CD4-positive, alpha-beta memory T cell (primary cell): Measurements from ENCODE around the gene ZSCAN5A. TPM values are rescaled to one million over a fixed set of nuclear protein-coding genes. Genes with fewer than 3 reads are reported as not detected.

Experiments used
- CTCF ChIA-PET: fragments of 350-600 bp; sonication (Branson Sonifier 250); formaldehyde crosslinking; loops from one replicate; lab custom pipeline; 2021; ENCODE audit warnings: inconsistent platforms; ENCODE audit not compliant: partially characterized antibody; lab: Charles Lee
- POLR2A ChIA-PET: fragments of 350-600 bp; sonication (Branson Sonifier 250); formaldehyde crosslinking; loops from one replicate; lab custom pipeline; 2021; ENCODE audit not compliant: partially characterized antibody; lab: Charles Lee
- DNase-seq, 5 donors: peaks; one replicate each; pipeline versions ENCODE4 v3.0.0 to v3.0.0-alpha.2; 2020 to 2022; ENCODE audit warnings: mixed read lengths in 1 of 5
- H3K27ac ChIP-seq: one replicate; pipeline ENCODE4 v1.7.0; 2013; ENCODE audit warnings: low read depth, low read length
- H3K27me3 ChIP-seq: 2 replicates; pipeline ENCODE4 v1.7.0; 2013; ENCODE audit warnings: mild to moderate bottlenecking, low read length, moderate library complexity; ENCODE audit not compliant: insufficient read depth
- H3K36me3 ChIP-seq: 2 replicates; pipeline ENCODE4 v1.7.0; 2013; ENCODE audit warnings: mild to moderate bottlenecking, low read length, moderate library complexity; ENCODE audit not compliant: insufficient read depth
- H3K4me1 ChIP-seq: 2 replicates; pipeline ENCODE4 v1.7.0; 2013; ENCODE audit warnings: mild to moderate bottlenecking, low read length, moderate library complexity; ENCODE audit not compliant: insufficient read depth
- H3K4me3 ChIP-seq, 2 donors: one replicate each; pipeline ENCODE4 v1.7.0; 2013; ENCODE audit warnings: low read length in 2 of 2, mild to moderate bottlenecking in 1 of 2
- H3K9me3 ChIP-seq, 2 donors: one replicate each; pipeline ENCODE4 v1.7.0; 2013; ENCODE audit warnings: low read length in 2 of 2, control low read depth in 1 of 2; ENCODE audit not compliant: control insufficient read depth in 1 of 2
- H3K27ac Mint-ChIP-seq, 7 donors: one replicate each; pipeline ENCODE4 v1.8.0; 2020 to 2021; ENCODE audit warnings: mixed read lengths in 7 of 7, mild to moderate bottlenecking in 6 of 7, inconsistent platforms in 3 of 7, moderate library complexity in 3 of 7
- H3K27me3 Mint-ChIP-seq, 2 donors: one replicate each; pipeline ENCODE4 v1.8.0; 2020 to 2021; ENCODE audit warnings: mixed read lengths in 2 of 2
- H3K36me3 Mint-ChIP-seq, 2 donors: one replicate each; pipeline ENCODE4 v1.8.0; 2020 to 2021; ENCODE audit warnings: mixed read lengths in 2 of 2, inconsistent platforms in 1 of 2, mild to moderate bottlenecking in 1 of 2
- H3K4me1 Mint-ChIP-seq, 4 donors: one replicate each; pipeline ENCODE4 v1.8.0; 2020 to 2021; ENCODE audit warnings: mixed read lengths in 4 of 4, mild to moderate bottlenecking in 1 of 4
- H3K4me3 Mint-ChIP-seq, 8 donors: one replicate each; pipeline ENCODE4 v1.8.0; 2020 to 2021; ENCODE audit warnings: mixed read lengths in 8 of 8, mild to moderate bottlenecking in 7 of 8, moderate library complexity in 6 of 8, inconsistent platforms in 3 of 8
- H3K9me3 Mint-ChIP-seq, 8 donors: one replicate each; pipeline ENCODE4 v1.8.0; 2020 to 2021; ENCODE audit warnings: mixed read lengths in 8 of 8, mild to moderate bottlenecking in 5 of 8, inconsistent platforms in 3 of 8, moderate library complexity in 1 of 8
- intact Hi-C: fragments of 100-400 bp; cut with micrococcal nuclease; formaldehyde crosslinking; loops from one replicate; pipeline ENCODE4 v1.15.1; 2023
- polyA plus RNA-seq, 2 donors: library from polyadenylated mRNA; unstranded; fragments of 300-500 nt; fragmentation: Illumina TruSeq; gene quantifications; one replicate each; pipeline ENCODE4 v1.2.3, GENCODE V29; 2021
- total RNA-seq, 2 experiments: library from RNA; stranded (reverse); gene quantifications; one replicate each; pipeline ENCODE4 v1.2.3, GENCODE V29; 2021

ZSCAN5A gene, protein sequence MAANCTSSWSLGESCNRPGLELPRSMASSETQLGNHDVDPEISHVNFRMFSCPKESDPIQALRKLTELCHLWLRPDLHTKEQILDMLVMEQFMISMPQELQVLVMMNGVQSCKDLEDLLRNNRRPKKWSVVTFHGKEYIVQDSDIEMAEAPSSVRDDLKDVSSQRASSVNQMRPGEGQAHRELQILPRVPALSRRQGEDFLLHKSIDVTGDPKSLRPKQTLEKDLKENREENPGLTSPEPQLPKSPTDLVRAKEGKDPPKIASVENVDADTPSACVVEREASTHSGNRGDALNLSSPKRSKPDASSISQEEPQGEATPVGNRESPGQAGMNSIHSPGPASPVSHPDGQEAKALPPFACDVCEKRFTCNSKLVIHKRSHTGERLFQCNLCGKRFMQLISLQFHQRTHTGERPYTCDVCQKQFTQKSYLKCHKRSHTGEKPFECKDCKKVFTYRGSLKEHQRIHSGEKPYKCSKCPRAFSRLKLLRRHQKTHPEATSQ
- 10 to 100 TPM; 12.2 to 14.6 TPM for total RNA-seq
- polyA plus RNA-seq: 1 to 10 TPM; 9.7 to 9.8 TPM

DNA sequence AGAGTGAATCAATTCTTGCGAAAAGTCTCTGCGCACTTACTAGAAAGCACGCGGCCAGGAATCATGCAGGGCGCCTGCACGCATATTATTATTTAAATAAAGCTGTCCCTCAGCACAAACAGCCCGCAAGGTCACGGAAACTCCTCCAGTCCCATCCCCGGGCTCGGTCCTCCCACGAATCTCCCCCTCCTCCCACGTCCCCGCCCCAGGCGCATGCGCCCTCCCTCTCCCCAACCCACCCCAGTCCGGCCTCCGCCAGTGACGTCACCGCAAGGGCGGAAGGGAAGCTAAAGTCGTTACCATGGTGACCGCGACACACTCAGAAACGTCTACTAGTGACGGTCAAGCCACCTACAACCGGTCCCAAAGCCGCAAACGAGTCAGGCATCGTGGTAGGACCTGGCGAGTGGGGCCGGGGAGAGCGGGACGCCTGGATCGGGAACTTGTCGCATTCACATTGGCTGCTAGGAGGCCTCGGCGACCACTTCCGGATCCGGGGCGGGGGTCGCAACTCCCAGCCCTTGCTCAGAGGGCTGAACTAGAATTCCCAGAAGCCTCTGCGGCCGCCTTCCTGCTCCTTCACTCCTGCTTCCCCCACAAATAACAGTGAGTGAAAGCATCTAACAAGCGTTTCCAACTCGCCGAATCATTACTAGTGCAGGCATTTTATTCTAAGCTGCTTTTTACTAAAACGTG is at the start of gene ZSCAN5A:
TSS of gene ZSCAN5A (minus strand) at position 459 of the 696 bp plus-strand sequence. CDS start 89,793 bp downstream, outside the sequence.
- Histone ChIP-seq H3K27ac (peak within 1 kb of the TSS; percentile 95), H3K36me3 (no peaks in the 10 kb centered on the region), H3K27me3 (no peaks in the 10 kb centered on the region), H3K9me3 (no peaks in the 10 kb centered on the region), H3K4me1 (peaks cover 14% of the 10 kb centered on the region), H3K4me3 (peak within 1 kb of the TSS; percentile 54 to 98)
- H3K27me3 Mint-ChIP-seq: no peaks in the 10 kb centered on the region
- H3K36me3 Mint-ChIP-seq: peaks cover 14 to 25% of the 10 kb centered on the region in 2 donors
- peak within 1 kb of the TSS; percentile 88 to 96 (median 92) for H3K4me3 Mint-ChIP-seq
- intact Hi-C loops: loop anchor here (1.0 to 2.0 kb wide), 5 partner anchors 79 to 926 kb away; partner anchors contain the start of genes ZFP28, ZNF444, ZNF582 and ZNF787
- POLR2A ChIA-PET: interaction anchor here (0.6 to 1.9 kb wide), 8 partner anchors 14 to 280 kb away, joined by 3 to 6 read pairs (median 4); partner anchors contain the start of genes ZNF582, ZNF71 and ZNF787
- no peaks in the 10 kb centered on the region for H3K9me3 Mint-ChIP-seq
- CTCF ChIA-PET: interaction anchor here (0.9 to 2.1 kb wide), 4 partner anchors 20 to 141 kb away, joined by 3 to 5 read pairs (median 4); no protein-coding TSS in a partner anchor
- peak within 1 kb of the TSS; percentile 96 to 99 (median 98) for H3K27ac Mint-ChIP-seq
- peaks cover 6 to 32% (median 22%) of the 10 kb centered on the region in 4 donors for H3K4me1 Mint-ChIP-seq
- DNase-seq: peak; percentile 98 to 100 (median 99)

DNA sequence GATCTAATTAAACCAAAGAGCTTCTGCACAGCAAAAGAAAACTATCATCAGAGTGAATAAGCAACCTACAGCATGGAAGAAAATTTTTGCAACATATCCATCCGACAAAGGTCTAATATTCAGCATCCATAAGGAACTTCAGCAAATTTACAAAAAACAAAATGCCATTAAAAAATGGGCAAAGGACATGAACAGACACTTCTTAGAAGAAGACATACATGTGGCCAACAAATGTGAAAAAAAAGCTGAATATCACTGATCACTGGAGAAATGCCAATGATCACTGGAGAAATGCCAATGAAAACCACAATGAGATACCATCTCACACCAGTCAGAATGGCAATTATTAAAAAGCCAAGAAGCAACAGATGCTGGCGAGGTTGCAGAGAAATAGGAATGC is 46.2 kb upstream of the ZSCAN5A start:
- H3K27ac ChIP-seq: no peak overlapping the region
- DNase-seq: no peak
- H3K27me3 Mint-ChIP-seq: peaks cover 0 to 4% of the 10 kb centered on the region in 2 donors
- H3K36me3 ChIP-seq: no peaks in the 10 kb centered on the region
- no peak overlapping the region for H3K4me3 ChIP-seq
- intact Hi-C loops: no loop called here
- peaks cover 2 to 76% (median 58%) of the 10 kb centered on the region in 8 donors for H3K9me3 Mint-ChIP-seq
- CTCF ChIA-PET: no interaction called here
- H3K27ac Mint-ChIP-seq: no peak overlapping the region
- peaks cover 25 to 28% of the 10 kb centered on the region in 2 donors for H3K36me3 Mint-ChIP-seq
- H3K9me3 ChIP-seq: no peaks in the 10 kb centered on the region
- no peak overlapping the region for H3K4me3 Mint-ChIP-seq
- POLR2A ChIA-PET: no interaction called here
- no peaks in the 10 kb centered on the region for H3K4me1 ChIP-seq
- no peaks in the 10 kb centered on the region for H3K4me1 Mint-ChIP-seq
- no peaks in the 10 kb centered on the region for H3K27me3 ChIP-seq

DNA sequence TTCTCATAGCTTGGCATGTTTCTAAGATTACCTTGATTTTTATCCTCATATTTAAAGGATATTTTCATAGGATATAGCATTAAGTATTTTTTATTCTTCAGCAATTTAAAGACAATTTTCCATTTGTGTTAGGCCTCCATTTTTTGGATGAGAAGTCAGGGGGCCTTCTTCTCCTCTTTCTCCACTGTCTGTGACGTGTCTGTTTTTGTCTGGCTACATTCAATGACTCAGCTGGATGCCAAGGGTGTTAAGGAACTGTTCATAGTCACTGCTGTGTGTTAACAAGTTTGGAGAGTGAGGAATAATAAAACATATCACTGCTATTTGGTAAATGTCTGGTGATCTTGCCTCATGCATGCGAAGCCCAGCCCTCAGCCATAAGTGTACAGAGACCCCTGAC is 42.3 kb upstream of the ZSCAN5A start:
- no peak overlapping the region for H3K27ac Mint-ChIP-seq
- Histone ChIP-seq H3K4me3 (no peak overlapping the region), H3K9me3 (no peaks in the 10 kb centered on the region), H3K4me1 (no peaks in the 10 kb centered on the region), H3K36me3 (no peaks in the 10 kb centered on the region), H3K27me3 (no peaks in the 10 kb centered on the region), H3K27ac (no peak overlapping the region)
- H3K4me3 Mint-ChIP-seq: no peak overlapping the region
- peaks cover 9 to 14% of the 10 kb centered on the region in 2 donors for H3K36me3 Mint-ChIP-seq
- H3K9me3 Mint-ChIP-seq: peaks cover 2 to 44% (median 36%) of the 10 kb centered on the region in 8 donors
- intact Hi-C loops: no loop called here
- CTCF ChIA-PET: no interaction called here
- POLR2A ChIA-PET: no interaction called here
- no peak for DNase-seq
- no peaks in the 10 kb centered on the region for H3K4me1 Mint-ChIP-seq
- peaks cover 1 to 5% of the 10 kb centered on the region in 2 donors for H3K27me3 Mint-ChIP-seq

DNA sequence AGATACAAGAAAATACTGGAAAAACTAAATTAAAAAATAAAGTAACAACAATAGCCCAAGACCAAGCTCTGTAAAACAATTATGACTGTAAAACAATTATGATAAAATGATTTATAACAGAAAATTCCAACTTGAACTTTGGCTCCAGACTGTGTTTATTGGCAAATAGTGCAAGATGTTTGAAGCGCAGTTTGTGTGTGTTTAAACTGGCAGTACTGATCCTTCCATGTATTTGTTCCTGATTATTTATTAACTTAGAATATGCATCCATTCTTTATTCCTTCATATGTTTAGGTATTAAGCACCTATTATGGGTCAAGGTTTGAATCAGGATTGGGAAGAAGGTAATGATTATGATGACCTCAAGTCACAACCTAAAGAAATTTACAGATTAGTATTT is 40.9 kb upstream of the ZSCAN5A start:
- no peak overlapping the region for H3K27ac ChIP-seq
- DNase-seq: no peak
- Mint-ChIP-seq H3K36me3 (peaks cover 5 to 10% of the 10 kb centered on the region in 2 donors), H3K27me3 (peaks cover 1 to 5% of the 10 kb centered on the region in 2 donors), H3K9me3 (peaks cover 2 to 32% (median 26%) of the 10 kb centered on the region in 8 donors), H3K4me1 (no peaks in the 10 kb centered on the region), H3K27ac (no peak overlapping the region), H3K4me3 (no peak overlapping the region)
- POLR2A ChIA-PET: no interaction called here
- H3K36me3 ChIP-seq: no peaks in the 10 kb centered on the region
- H3K9me3 ChIP-seq: no peaks in the 10 kb centered on the region
- intact Hi-C loops: no loop called here
- no peaks in the 10 kb centered on the region for H3K4me1 ChIP-seq
- H3K27me3 ChIP-seq: no peaks in the 10 kb centered on the region
- CTCF ChIA-PET: interaction anchor here (0.7 kb wide), 1 partner anchor 9 kb away, joined by 3 read pairs; no protein-coding TSS in a partner anchor
- H3K4me3 ChIP-seq: no peak overlapping the region

DNA sequence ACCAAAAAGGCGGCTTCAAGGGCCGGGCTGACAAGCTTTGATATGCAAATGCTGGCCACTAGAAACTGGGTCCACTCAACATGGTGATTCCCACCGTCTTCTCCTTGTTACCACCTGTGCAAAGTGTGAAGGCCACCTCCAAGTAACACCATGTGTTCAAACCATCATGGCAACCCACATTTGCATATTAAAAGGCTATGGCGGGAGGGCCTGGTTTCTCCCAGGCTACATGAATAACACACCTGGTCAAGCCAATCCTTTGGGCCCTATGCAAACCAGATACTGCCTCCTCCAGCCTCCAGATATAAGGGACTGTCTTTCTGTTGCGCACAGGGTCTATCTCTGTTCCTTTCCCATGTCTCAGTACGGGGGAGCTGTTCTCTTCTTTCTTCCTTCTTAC is 36.6 kb upstream of the ZSCAN5A start:
- ChIA-PET CTCF (interaction anchor here (1.3 to 2.5 kb wide), 2 partner anchors 275 to 285 kb away, joined by 3 to 8 read pairs; no protein-coding TSS in a partner anchor), POLR2A (no interaction called here)
- H3K4me1 Mint-ChIP-seq: peaks cover 0 to 1% (median 0%) of the 10 kb centered on the region in 4 donors
- Histone ChIP-seq H3K27me3 (no peaks in the 10 kb centered on the region), H3K27ac (no peak overlapping the region), H3K36me3 (no peaks in the 10 kb centered on the region), H3K4me3 (no peak overlapping the region), H3K9me3 (no peaks in the 10 kb centered on the region), H3K4me1 (no peaks in the 10 kb centered on the region)
- no peak for DNase-seq
- H3K27ac Mint-ChIP-seq: no peak overlapping the region
- intact Hi-C loops: no loop called here
- H3K4me3 Mint-ChIP-seq: no peak overlapping the region
- no peaks in the 10 kb centered on the region for H3K9me3 Mint-ChIP-seq
- H3K27me3 Mint-ChIP-seq: peaks cover 1 to 7% of the 10 kb centered on the region in 2 donors
- H3K36me3 Mint-ChIP-seq: no peaks in the 10 kb centered on the region

DNA sequence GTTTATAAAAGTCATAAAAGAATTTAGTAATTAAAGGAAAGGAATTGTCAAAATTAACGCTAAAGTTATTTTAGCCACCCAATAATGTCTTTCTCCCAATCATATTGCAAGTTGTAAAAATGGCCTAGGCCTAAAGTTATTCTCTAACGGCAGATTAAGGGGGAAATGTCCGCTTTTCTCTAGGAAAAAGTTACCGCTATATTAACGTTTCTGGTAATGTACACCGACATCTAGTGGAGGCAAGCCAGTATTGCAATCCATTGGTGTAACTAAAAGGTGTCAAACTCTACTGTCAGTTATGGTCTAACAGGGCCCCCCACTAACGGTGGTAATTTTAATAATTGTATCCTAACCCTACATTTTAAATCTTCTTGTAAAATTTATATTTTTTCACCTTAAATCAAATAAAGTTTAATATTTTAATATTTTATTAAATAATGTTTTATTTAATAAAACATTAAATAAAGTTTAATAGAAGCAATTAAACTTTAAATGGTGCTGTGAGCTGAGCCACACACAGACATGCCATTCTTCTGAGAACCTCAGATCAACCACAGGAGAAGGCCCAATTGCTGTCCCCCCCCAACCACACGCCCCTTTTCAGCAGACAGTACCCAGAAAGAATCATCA is 35.9 kb upstream of the ZSCAN5A start:
- no peaks in the 10 kb centered on the region for H3K36me3 ChIP-seq
- Mint-ChIP-seq H3K27ac (no peak overlapping the region), H3K36me3 (no peaks in the 10 kb centered on the region), H3K4me3 (no peak overlapping the region), H3K4me1 (peaks cover 0 to 1% (median 0%) of the 10 kb centered on the region in 4 donors), H3K9me3 (no peaks in the 10 kb centered on the region), H3K27me3 (peaks cover 1% of the 10 kb centered on the region in 2 donors)
- POLR2A ChIA-PET: no interaction called here
- H3K4me3 ChIP-seq: no peak overlapping the region
- H3K27ac ChIP-seq: no peak overlapping the region
- no peaks in the 10 kb centered on the region for H3K9me3 ChIP-seq
- intact Hi-C loops: loop anchor here (1.0 kb wide), 3 partner anchors 97 to 284 kb away; no protein-coding TSS in a partner anchor
- peak; percentile 35 to 57 (median 46) for DNase-seq
- no peaks in the 10 kb centered on the region for H3K4me1 ChIP-seq
- no peaks in the 10 kb centered on the region for H3K27me3 ChIP-seq
- CTCF ChIA-PET: interaction anchor here (1.3 to 2.5 kb wide), 2 partner anchors 275 to 285 kb away, joined by 3 to 8 read pairs; no protein-coding TSS in a partner anchor
